ENCODE results near the gene TTC28.

TTC28 gene

DNA sequence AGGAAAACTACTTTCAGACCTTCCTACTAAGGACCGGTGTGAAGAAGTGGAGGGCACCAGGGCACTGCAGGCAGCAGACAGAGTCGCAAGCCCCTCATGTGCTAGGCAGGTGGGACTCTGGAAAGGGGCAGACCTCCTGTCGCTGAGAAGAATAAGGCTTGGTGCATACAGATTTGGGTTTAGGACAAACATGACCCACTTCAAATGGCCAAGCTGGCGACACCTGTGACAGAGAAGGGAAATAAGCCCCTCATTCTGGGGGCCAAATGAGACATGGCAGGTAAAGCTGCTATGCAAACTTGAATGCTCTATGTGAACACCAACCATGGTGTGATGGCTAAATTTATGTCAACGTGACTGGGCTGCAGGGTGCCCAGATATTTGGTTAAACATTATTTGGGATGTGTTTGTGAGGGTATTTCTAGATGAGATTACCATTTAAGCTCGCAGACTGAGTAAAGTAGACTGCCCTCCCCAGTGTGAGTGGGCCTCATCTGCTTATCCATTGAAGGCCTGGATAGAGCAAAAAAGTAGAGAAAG, 648.2 kb downstream of the TTC28 start:
- DNase-seq, result no peak

DNA sequence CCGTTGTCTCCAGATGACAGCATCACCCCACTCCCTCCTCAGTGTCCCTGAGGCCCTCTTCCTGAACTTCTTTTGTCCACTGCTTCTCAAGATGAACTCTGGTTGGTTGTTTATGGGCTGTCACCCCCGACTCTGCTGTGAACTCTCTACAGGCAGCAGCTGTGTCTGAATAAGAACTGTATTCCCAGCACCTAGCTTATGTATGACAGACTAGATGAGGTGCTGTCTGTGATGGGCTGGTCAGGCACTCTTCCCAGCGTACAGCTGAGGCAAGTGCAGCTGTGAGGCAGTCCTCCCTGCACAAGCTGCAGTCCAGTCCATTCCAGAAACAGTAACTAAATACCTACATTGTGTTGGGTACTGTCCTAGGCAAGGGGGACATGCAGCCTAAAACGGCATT, 649.2 kb downstream of the TTC28 start:
- peak; percentile 80 for DNase-seq

DNA sequence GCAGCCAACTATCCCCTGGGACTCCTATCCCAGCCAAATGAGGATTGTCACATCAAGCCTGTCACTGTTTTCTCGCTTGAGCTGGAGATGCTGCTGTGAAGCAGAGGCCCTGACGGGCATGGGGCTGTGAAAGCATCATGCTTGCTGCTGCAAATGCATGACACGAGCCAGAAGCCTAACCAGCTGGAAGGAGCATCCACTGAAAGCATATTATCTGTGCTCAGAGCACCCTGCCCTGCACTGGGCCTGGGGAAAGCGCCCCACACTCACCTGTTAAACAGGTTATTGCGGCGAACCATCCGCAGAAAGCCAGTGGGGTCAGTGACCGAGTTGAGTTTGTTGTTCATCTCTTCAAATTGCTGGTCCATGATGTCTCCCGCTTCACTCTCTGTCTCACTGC, 649.7 kb downstream of the TTC28 start:
- DNase-seq, result no peak

DNA sequence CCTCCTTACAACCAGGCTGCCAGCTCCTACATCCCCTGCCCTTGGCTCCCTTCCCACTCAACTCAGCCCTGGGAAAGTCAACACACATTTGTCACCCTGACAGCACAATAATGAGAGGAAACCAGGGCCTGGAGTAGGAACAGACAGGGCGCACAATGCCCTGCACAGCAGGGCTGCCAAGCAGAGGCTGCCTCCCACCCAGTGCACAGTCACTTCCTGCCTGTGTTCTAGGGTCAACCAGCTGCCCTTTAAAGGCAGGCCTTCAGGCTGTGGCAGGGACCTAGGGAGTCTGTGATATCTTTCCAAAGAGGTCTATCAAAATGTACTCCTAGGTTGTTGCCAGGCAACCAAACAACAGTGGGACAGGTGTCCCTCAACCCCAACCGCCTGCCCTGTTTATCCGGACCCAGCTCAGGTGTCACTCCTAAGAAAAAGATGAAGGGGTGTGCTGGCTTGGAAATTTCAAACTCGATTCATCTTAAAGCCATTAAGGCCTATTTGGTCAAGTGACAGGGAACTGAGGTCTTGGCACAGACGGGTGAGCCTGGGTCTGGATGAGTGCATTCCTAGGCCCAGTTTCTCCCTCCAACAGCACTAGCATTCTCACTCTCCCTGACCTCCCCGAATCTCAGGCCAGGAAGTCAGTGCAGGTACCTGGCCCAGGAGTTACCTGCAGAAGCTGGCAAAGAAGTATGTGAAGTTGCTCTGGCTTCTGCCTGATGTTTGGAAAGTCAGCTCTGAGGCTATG, 650.3 kb downstream of the TTC28 start:
- peak; percentile 43 for DNase-seq

DNA sequence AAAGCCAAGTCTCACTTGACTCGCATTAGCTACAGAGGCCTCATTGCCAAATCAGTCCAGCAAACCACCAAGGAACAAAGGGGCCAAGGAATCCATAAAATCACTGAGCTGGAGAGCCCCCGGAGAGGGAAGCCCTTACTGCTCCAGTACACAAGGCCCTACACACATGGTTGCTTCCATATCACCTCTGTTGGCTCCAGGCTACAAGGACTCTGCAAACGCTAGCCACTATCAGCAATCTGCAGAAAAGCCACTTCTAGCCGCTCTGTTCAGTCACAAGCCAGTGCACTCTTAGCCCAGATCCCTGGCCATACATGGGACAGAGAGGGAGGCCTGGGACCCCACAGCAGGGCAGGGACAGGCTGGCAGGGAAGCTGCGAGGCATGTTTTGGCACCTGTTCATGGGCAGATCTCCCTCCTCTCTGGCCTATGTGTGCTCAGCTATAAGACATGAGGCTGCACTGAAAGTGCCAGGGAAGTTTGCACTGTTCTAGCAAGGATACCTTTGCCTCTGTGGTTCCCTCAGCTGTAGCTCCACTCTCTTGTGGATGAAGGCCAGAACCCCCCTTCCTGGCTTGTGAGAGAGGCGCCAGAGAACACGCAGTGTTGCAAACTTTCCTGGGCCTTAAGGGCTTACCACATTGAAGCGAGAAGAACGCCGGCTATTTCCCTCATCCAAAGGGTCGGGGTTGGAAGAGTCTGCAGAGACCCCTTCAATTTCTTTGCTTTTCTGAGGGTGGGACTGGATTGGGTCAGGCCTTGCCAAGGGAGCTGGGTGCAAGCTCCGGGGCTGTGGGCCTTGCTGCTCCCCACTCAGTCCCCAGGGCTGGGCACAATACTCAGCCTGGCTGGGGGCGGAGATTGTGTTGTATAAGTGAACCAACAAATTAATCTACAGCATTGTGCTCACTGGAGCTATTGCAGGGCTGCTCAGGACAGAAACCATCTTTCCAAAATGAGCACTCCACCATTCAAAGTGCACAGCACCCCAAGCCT, 651.9 kb downstream of the TTC28 start:
- peak; percentile 68 for DNase-seq

DNA sequence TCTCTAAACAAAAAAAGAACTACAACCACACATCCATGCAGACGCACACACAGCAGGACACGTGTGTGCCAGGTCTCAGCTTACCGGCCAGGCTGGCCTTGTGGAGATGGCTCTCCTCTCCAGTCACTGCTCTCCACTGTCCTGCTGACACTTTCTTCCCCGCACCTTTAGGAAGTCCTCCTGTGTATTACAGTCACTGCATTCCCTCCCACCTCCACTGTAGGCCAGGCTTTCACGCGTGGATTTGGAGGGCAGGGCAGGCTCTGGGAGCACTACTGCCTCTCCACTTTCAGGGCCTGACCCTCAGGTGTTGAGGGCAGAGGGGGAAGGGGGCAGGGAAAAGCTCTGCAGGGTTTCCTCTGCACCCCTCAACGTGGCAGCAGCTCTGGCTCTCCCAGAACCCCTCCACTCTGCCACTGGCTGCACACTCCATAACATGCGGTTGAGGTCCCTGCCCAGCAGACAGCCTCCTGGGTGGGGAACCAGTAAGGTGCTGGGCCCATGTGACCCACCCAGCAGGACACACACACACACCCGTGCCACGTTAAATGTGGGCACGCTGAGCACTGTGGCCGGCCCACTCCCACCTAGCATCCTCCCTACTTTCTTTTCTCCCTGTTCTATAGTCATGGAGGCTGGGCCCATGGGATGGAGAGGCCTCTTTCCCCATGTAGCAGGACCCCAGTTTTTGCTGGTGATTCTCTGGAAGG, 653.6 kb downstream of the TTC28 start:
- DNase-seq, result peak; percentile 7

DNA sequence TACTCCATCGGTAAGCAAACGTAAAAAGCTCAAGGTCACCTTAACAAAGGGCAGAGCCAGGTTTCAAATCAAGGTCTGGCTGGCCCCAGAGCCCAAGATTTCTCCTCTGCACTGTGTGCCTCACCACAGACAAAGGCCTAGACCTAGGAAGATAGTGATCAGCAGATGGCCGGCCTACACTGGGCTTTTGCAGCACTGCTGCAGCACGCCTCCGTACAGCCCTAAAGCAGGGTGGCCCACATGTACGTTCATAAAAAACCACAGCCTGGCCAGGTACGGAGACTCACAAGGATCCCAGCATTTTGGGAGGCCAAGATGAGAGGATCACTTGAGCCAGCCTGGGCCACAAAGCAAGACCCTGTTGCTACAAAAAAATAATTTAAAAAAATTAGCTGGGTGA, 654.3 kb downstream of the TTC28 start:
- DNase-seq, result no peak

DNA sequence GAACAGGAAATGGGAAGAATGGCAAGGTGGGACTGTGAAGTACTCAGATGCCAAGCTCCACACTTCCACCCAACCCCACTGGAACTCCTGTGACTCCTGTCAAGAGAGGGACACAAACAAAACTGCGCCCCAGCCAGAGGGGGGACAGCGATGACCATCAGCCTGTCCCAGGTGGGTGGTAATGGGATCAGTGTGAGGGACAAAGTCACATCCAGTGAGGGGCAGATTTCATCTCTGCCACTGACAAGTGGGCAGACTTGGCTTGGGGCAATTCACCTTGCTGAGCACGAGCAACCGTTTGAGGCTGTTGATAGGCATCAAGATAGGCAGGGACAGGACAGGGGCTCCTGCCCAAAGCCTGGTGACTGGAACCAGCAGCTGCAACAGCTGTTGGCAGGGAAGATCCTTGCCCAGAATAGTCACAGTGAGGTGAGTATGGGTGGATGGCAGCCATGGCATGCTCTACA, 655.2 kb downstream of the TTC28 start:
- peak; percentile 31 for DNase-seq

DNA sequence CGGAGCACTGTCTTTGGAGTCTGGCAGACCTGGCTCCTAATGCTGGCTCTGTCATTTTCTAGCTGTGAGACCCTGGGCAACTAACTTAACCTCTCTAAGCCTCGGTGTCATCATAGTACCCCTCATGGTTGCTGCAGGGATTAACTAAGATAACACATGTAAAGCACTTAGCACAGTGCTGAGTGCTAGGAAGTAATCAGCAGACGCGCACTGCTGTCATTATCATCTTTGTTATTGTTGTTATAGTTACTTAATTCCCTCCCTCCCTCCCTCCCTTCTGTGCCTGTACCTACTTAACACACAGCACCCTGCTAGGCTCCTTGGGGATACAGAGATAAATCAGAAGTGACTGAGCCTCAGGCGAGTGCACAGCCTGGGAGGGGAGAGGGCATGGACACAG, 655.9 kb downstream of the TTC28 start:
- no peak for DNase-seq

DNA sequence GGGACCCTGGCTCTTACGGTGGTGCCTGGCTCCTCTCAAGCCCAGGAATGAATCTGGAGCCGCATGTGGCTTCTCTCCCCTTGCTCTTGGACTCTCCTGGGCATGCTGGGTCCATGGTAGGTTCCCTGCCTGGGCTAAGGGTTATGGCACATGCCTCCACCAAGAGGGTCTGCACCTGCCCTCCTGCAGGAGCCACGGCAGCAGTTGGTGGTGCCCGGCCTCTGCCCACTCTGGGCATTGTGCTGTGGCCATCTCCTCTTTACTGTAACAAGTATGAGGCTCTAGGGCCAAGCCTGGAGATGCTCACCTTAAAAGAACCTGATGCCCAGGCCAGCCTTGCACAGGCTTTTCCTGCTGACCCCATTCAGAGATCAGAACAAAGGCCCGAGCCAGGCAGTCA, 656.6 kb downstream of the TTC28 start:
- peak; percentile 14 for DNase-seq

DNA sequence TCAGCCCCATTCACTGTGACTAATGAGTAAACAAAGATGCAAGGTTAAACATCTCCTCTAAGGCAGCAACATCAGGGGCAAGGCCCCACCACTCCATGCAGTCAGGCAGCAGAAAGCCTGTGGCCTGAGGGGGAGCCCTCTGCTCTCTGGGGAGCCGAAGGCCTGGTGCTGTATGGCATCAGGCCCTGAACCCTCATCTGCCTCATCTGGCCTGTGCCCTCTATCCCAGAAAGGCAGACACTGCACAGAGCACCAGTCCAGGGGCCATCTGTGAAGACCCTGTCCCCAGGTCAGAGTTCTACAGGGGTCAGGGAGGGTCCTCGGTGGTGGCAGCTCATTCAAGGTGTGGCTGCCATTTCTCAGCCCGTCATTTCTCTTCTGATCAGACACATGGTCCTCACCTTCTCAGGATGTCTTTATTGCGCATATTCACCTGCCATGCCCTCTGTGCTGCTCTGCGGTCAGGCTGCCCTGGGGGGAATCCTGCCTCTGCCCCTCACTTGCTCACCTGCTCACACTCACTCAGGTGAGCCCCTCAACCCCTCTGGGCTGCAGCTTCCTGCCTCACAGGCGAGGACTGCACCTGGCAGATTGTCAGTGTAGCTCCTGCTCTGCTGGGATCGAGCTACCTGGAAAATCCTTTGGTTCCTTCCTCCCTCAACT, 657.5 kb downstream of the TTC28 start:
- DNase-seq, result peak; percentile 10

DNA sequence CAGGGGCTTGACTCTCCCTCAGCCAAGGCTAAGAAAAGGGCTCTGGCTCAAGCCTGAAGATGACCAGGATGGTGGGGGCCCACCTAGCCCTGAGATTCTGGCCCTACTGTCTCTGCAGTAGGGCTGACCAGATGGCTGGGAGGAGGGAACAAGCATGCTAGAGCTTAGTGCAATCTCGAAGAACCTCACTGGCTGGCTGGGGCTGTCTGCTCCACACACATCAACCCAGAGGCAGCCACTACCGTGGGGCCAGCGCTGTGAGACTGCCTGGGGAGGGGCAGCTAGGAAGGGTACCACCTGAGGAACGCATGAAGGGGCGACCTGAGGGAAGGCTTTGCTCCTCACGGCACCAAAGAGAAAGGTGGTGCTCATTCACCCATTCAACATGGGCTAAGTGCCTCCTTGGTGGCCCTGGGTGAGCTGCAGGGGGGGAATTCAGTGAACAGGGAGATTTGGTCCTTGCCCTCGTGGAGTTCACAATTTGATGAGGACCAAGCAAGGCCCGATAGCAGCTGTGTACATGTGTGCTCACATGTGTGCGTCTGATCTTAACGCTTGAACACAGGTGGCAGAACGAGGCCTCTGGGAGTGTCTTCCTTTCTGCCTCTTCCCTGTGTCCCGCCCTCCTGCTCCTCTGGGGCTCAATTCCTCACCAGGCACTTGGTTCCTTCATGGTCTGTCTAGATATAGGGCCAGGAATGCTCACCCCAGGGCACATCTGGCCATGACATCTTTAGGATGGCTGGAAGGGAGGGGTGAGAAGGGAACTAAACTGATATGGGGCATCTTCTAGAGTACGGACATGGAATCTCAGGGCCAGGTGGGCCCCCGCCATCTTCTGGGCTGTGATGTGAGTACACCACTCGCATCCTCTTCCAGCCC, 658.3 kb downstream of the TTC28 start:
- peak; percentile 21 for DNase-seq

DNA sequence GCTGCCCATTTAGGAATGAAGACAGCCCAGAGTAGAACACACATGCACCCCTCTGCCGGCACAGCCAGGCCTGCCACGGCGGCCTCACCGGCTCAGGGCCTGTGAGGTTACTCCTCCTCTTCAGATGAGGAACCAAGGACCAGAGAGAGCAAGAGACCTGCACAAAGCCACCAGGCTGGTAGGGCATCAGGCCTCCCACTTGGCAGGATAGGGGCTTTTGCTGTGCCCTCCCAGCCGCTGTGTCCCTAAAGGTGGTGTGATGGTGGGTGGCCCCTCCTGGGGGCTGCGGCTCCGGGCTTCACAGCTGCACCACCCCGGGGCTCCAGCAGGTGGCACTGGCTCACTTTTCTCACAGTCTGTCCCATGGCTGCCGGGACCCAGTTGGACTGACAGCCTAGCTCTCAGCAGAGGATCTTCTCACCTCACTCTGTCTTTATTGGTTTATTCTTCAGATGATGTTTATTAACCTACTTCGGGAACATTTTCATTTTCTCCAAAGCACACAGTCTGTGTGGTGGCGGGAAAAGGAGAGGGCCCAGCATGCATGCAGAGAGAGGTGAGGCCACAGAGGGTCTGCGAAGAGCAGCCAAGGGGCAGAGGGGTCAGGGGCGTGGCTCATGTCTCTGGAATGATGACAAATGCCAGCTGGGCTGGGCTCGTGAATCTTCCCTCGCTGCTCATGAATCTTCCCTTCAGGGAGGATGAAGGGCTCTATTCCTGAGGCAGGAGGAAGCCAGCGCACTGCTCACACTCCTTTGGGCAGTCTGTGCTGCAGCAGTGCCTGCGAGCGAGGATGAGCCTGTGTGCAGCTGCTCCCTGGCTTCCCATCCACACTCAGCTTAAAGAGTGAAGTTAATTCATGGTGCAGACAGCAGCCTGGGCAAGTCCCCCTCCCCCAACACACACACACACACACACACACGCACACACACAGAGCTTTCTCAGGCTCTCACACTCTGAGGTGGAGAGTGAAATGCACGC, 659.5 kb downstream of the TTC28 start:
- peak; percentile 78 for DNase-seq

DNA sequence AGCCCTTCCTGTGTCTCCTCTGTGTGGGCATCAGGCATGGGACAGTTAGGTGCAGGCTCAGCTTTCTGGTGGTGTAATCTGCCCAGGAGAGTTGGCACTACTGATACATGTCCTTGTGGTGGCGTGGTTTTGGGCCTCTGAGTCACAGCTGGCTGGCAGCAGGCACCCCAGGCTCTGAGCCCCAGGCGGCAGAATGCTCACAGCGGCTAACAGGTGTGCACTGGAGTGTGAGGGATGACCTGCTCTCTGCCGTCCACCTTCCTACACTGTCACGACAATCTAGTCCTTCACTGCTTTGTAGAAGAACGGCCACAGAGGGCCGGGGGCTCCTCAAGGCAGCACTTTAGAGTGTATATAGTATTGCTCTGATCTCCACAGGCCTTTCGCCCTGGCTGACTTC, 660.3 kb downstream of the TTC28 start:
- no peak for DNase-seq

DNA sequence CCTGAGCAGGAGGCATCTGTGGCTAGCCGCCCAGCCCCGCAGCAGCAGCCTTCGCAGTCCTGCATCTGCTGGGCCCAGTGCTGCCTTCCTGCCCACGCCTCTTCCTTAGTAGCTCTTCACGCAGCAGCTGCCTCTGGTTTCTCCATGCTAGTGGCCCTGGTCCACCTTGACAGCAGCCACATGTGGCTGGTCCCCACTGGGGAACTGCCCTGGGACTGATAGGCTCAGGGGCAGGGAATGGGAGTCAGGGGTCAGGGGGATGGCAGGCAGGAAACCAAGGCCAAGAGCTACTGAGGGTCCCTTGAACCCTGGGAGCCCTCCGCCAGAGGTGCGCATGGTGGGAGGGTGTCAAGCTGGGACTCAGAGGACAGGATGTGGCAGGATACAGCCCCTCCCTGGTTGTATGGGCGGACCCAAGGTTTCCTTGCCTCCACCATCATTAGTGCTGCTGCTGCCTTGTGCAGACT, 661.1 kb downstream of the TTC28 start:
- no peak for DNase-seq

DNA sequence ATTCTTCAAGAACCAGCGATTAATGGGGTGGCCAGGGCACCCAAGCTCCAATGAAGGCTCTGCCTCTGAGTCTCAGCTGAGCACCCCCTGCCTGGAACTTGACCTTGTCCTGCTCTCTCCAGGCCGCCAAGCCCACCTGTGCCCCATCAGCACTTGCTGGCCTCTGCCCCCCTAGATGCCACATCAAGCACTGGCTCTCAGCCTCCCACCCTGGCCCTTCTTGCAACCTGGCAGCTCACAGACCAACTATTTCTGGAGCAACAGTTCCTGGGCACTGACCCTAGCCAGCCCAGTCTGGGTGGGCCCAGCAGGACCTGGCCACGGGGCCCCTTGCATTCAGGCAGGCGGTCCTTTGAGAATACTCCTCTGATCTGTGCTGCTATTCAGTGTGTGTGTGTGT, 661.8 kb downstream of the TTC28 start:
- no peak for DNase-seq

DNA sequence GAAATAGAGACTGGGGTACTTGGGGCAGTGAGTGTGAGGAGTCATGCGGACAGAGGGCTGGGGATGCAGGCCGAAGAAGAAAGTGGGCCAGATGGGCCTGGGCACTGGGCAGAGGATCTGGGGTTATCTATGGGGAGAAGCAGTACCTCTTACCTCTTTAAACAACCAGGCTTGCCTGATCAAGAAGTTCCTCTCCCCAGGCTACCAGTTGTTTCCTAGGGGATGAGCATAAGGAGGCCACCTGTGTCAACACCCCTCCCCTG, 662.2 kb downstream of the TTC28 start:
- DNase-seq, result no peak

DNA sequence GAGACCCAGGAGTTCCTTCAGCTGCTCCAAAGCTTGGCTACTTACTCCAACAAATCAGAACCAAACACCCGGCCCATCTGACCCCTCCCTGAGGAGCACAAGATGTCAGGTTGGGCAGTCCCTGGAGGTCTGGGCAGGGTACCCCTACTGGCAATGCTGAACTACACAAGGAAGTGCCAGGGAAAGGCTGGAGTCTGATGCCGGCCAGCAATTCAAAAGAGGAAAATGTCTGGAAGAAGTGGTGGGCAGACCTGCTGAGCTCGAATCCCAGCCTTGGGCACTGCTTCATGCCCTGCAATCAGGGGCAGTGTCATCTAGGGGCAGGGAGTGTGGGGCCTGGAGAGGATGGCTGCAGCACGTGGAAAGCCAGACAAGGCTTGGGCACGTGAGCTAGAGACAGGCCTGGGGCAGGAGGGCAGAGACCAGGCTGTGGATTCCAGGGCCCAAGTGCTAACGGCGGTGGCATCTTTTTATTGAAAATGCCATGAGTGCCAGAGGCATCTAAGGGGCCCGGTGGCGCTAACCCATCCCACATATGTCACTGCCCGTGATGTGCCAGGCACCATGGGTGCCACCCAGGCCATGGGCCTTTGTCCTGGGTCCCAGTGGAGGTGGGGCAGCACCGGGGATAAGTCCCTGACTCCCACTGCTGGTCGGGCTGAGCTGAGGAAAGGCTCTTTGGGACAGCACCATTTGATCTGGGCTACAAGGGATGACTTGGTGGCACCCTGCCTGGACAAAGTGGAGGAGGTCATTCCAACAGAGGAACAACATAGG, 662.7 kb downstream of the TTC28 start:
- no peak for DNase-seq

Measured in right hindlimb (tissue), 1 donor.